ENCODE data around the gene CDC25C. TPM values are rescaled to one million over a fixed set of nuclear protein-coding genes. Genes with fewer than 3 reads are reported as not detected.
"Not testable (repeated sequence)": the region's sequence is repeated elsewhere in the genome, so short reads cannot be mapped to it uniquely, and the experiment has no call there.

Gene CDC25C
- total RNA-seq, 1 experiment from 2014 or later, result 24.8 TPM

DNA sequence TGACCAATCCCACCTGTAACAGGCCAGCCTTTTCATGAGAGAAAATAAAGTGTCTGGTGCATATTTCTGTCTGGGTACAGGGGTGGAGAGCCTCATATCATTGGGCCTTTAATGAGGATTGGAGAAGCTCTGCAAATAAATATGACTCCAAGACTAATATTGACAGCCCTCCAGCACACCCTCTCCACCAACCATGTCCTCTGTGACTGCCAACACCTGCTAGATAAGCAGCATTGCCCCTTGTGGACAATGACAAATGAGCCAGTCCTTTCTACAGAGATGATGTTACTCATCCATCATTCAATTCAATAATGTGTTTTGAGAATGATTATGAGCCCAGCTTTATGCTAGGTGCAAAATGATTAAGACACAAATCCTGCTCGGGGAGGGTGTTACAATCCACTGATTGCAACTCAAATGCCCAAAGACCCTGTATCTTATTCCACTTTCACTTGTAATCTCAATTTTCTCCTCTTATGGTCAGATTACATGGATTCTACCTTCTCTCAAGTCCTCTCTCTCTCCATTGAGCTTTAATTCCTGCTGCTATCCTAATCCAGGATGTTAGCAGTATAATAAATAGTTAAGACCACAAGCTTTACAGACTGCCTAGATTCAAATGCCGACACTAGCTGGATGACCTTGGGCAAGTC lies 55.1 kb downstream of the CDC25C start:
- DNase-seq (ENCODE audit: low spot score), result no peak

DNA sequence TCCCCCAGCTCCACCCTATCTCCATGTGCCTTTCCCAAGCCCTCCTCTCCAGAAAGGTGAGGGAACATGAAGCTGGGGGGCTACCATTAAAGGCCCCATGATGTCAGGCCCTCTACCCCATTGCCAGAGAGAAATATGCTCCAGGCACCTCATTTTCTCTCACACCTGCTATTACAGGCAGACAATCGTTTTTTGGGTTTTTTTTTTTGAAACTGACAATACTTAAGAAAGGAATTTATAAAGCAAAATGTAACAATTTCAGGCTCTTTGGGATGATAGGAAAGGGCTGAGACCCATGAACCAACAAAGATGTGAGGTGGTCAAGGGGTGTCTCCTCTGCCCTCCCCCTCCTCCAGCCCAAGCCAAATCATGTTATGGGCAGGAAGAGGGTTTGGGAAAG lies 55.7 kb downstream of the CDC25C start:
- DNase-seq (ENCODE audit: low spot score), result no peak

DNA sequence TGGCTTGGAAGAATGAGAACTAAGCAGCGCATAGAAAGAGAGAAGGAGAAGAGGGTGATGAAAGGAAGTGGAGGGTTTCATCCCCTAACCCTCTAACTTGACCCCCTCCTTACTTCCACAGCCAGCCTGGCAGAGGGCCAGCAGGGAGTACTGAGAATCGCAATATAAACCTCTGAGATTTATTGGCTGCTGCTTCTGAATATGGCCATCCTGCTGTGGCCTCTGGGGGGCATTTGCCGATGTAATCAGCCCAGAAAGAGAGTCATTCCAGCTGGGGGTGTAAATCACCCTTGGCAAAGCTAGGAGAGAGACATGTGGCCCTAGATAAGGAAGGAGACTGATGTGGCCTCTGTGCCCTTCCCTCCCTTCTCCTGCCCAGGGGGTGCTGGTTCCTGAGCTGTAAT lies 56.2 kb downstream of the CDC25C start:
- DNase-seq (ENCODE audit: low spot score), result peak; percentile 24

DNA sequence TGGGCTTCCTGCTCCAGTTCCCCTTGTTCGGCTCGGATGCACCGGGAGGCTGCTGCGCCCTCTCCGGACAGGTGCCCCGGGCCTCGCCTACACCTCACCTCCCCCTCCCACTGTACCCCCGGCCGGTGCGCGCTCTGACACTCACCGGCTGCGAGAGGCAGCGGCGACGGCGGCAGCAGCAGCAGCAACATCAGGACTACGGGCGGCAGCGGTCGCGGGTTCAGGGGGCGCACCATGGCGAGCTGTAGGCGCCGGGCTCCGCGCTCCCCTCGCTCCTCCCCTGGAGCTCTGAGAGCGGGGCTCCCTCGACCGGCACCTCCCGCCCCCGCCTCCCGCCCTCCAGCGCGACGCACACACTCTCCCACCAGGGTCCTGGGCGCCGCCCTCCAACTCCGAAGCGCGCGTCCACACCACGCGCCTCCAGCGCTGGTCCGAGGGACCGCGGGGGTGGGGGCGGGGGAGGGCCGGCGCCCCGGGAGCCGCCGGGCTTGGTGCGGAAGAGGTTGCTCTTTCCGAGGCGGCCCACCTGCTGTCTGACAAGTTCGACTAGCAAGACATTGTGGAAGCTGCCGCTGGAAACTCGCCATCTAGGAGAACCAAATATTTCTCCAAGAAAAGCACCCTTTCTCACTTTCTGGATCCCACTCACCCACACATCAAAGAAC lies 57.3 kb downstream of the CDC25C start, which contains the start of gene GFRA3:
Gene GFRA3, minus strand, starts transcription at position 433 of the 665 bp plus-strand sequence. Its CDS starts 197 bp downstream, at position 236.
- no peak for DNase-seq (ENCODE audit: low spot score)

DNA sequence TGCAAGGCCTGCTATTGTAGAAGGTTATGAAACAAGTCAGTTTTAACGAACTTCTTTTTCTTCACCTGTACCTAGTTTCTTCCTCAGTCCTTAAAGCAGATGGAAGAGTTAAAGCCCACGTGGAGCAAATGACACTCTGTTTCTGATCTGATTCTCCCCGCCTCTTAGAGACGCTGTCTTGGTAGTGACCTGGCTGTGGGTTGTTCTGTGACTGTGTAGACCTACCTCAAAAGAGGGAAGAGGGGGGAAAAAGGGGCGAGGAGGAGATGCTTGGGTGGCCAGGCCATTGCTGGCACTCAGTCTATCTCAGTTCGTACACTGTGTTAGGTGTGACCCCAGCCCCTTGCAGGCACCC lies 57.8 kb downstream of the CDC25C start:
- no peak for DNase-seq (ENCODE audit: low spot score)

DNA sequence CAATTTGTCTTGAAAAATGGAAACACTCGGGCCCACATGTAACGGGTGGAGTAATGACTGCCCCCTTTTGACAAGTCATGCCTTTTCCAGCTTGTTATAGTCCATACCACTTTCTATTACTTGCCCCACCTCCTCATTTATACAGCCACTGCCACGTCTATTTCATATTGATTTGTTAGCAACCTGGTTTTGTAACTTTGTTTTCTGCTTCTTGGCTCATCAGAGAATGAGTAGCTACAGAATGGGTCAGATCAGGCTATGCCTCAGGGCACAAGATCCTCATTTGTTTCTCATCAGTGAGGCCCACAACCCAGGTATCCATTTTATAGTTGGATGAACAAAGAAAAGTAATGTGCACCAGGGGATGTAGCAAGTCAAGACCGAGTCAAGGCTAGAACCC lies 58.9 kb downstream of the CDC25C start:
- no peak for DNase-seq (ENCODE audit: low spot score)

DNA sequence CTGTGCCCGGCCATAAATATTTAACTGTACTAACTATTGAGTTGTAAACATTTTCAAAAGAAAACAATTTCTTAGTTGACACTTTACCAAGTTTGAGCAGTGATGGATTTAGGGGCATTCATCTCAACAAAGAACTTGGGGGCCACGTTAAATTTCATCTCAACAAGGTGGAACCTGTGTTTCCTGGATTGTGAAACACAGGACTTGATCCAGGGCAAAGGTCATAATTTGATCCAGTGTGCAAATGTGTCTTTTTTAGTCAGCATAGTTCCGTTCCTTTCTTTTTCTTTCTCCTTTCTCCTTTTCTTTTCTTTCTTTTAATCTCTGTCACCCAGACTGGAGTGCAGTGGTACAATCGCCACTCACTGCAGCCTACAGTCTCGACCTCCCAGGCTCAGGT lies 60.3 kb downstream of the CDC25C start:
- DNase-seq (ENCODE audit: low spot score), result no peak

DNA sequence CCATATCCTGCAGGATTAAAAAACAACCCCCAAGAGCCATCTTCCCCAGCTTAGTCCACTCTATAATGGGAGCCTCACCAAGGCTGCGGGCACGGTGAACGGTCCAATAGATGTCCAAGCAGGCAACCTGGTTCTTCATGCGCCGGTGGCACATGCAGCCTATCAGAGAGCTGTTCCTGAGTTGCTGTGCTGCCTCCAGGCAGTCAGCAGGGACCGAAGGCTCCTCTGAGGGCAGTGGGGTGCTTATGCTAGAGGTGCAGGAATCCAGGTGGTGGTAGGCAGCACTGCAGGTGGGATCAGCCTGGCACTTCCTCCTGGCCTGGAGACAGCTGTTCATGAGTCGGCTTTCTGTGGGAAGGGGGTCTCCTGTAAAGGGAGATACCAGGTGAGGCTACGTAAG lies 67.4 kb downstream of the CDC25C start:
- no peak for DNase-seq (ENCODE audit: low spot score)

DNA sequence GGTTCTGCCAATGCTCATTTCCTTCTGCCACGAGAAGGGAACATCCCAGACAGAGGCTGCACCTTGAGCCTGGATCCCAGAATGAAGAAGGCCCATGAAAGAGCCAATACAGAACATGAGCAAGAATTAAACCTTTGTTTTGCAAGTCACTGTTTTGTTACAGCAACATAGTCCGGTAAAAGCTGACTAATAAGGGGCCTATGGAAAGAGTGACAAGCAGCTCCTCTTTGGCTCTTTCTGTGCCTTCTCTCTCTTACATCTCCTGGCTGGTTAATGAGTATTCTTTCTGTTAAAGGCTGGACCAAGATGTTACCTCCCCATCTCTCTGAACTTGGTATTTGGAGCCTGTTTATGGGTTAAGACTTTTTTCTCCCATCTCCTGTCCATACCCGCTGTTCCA lies 68.0 kb downstream of the CDC25C start:
- DNase-seq (ENCODE audit: low spot score), result no peak

DNA sequence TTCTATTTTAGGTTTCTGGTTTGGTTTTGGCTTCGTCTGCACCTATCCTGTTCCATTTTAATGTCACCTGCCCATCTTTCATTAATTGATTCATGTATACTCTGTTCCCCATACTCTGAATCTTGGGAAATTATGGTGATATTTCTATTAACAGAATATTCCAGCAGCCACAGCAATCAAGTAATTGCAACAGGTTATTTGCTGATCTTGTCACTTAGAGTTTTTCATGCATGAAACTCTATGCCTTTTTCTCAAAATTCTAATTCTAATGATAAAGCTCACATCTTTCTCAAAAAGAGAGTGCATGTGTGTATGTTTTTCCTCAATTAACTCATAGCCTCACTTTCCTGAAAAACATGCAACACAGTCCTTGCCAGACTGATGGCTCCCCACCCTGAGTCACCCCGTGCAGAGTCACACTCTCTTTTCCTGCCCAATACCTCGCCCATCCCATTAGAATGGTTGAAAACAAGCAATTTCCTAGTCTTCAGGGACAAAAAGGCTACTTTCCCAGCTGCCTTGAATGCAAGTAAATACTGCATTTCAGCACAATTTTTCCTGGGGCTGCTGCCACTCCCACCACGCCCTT lies 72.8 kb downstream of the CDC25C start:
- DNase-seq (ENCODE audit: low spot score), result no peak

DNA sequence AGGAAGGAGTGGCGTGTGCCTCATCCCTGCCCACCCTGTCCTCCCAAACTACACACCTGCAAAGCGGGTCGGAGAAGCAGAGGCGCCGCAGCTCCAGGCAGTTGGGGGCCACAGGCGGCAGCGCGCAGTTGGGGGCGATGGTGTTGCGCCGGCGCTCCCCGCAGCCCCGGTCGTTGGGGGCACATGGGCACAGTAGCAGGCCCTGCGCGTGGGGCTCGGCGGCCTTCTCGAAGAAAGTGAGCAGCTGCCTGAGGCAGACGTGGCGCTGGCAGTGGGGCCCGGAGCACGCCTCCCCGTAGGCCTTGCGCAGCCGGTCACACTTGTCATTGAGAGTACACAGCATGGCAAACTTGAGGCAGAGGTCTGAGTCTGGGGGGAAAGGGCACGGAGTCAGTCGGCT lies 74.0 kb downstream of the CDC25C start:
- DNase-seq (ENCODE audit: low spot score), result no peak

DNA sequence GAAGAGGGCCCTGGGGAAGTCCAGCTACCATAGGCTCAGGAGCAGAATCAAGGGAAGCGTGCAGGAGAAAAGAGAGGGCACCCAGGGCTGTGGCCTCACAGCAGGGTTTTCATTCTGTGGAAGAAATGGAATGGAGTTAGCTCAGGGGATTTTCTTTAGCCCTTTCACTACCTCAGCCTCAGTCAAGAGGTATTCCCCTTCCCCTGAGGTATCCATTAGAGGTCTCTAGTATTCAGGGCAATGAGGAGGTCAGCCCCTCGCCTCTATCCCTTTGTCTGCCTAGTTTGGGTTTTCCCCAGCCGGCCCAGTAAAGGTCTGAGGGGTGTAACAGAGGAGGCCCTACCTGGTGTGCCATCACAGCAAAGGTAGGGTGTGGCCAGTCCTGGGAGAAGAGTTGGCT lies 78.7 kb downstream of the CDC25C start:
- no peak for DNase-seq (ENCODE audit: low spot score)

DNA sequence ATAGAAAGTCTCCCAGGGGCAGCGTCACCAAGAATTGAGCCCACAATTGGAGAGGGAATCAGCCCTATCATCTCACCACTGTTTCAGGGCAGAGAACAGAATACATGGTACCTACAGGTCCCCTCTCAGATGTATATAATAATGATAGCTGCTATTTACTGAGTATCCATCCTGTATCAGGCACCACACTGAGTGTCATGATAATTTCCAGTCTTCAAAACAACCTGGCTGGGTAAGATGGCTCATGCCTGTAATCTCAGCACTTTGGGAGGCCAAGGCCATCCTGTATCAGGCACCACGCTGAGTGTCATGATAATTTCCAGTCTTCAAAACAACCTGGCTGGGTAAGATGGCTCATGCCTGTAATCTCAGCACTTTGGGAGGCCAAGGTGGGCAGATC lies 83.8 kb downstream of the CDC25C start:
- DNase-seq (ENCODE audit: low spot score), result not testable (repeated sequence)

DNA sequence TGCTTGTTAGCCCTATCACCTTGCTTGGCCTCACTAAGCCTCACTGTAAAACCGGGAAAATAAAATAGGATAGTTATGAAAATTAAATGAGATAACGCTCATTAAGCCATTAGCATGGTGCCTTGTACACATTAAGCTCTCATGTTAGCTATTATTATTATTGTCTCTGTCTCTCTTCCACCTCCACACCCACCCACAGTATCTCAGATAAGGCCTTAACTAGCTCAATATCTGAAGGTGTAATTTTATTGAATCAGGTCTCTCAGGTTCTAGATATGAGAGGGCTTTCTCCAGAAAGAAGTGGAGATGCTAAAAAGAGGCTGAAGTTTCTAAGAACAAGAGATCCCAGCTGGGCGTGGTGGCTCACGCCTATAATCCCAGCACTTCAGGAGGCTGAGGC lies 84.8 kb downstream of the CDC25C start:
- DNase-seq (ENCODE audit: low spot score), result no peak

DNA sequence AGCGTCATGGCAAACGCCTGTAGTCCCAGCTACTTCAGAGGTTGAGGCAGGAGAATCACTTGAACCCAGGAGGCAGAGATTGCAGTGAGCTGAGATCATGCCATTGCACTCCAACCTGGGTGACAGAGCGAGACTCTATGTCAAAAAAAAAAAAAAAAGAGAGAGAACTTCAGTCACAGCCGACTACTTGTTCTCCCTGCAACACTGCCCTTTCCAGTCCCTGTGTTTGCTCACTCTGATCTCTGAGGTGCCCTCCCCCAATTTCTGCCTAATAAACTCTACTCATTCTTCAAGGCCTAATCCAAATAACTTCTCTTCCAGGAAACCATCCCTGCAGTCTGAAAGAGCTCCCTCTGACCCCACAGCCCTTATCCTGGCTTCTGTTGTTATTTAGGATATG lies 85.3 kb downstream of the CDC25C start:
- DNase-seq (ENCODE audit: low spot score), result no peak

DNA sequence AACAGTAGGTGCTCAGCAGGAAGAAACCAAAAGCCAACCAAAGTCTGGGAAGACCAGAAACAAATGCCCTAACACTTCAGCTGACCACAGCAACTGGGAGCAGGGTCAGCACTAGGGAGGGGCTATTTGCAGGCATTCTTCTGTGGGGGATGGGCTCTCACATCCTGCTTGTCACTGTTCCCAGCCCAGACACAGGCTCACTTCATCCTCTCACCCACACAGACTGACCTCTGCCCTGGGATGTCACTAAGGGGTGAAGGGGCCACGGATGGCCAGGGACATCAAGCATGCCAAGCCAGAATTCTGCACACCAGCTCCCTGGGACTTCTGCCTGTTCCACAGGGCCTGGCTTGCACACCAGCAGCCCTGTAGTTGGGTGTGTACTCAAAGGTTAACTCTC lies 85.9 kb downstream of the CDC25C start:
- DNase-seq (ENCODE audit: low spot score), result no peak

DNA sequence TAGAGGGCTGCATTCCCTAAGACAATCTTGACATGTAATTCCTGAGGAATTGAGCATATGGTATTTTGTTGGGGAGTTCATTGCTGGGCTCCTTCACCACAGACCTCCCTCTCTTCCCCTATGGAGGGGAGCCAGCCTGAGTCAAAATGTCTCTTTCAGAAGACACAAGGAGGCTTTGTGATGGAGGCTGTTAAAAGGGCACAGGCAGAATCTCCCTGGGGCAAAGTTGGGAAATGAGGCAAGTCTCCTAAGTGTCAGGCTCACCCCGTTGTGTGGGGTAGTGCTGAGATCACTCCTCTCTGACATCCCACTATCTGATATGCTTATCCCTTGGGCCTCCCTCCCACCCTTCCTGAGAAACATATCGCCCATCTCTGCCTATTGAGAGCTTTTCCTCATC lies 87.8 kb downstream of the CDC25C start:
- no peak for DNase-seq (ENCODE audit: low spot score)

DNA sequence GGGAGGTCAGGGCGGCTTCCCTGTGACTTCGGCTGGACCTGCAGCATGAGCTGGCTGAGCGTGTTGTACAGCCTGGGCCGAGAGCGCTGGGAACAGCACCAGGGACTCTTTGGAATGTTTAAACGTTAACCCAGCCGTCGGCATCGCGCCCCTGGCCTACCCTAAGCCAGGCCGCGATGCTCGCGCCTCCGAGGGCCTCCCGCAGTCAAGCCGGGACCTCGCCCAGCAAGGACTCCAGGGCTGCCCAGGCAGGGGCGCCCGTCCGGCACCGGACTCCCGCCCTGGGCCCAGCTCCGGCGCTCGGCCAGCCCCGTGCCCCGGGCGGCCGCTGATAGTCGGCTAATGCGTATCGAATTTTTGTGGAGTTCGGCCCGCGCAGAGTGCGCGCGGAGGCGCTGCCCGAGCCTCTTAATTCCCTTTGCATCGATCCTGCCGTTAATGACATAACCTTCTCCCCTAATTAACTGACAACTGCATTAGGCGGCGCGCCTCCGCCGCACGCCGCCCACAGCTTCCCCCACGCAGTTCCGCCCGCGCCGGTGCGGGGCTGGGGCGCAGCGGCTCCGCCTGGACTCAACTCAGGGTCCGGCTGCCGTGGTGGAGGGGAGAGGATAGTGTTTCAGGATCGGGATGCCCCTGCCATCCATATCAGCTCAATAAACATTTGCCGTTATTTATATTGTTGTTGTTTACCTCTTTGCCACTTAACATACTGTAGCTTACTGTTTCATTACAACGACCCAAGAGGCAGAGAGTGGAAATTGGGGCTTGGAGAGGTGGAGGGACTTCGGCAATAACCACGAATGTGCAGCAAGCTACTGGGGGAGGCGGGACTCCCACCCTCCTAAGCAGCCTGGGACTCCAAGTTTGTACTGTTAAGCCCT lies 89.7 kb downstream of the CDC25C start:
- no peak for DNase-seq (ENCODE audit: low spot score)

DNA sequence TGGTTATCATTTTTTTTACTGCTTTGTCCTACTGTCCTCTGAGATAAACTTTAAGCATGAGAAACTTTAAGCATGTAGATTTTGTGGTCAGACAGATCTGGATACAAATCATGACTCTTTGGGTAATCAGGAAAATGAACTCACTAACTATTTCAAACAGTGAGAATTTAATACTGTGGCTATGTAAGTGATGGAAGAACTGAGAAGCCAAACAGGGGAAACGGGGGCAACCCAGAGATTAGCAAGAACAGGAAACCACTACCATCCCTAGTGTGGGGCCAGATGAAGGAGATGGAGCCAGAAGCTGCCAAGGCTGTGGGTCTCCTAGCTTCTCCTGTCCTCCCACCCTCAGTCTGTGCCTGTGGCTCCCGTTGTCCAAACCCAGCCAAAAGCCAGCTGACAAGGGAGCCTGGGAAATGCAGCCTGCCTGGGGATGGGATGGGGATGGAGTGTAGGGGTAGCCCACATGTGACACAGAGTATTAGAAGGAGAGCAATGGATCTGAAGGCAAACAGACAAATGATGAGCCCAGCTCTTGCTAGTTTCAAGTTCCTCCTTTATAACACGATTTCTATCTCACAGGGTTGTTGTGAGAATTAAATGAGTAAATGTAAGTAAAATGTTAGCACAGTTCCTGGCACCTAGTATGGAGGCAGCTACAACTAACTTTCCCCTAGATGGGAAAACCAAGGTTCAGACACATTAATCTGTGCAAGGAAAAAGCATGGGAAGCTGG lies 90.8 kb downstream of the CDC25C start:
- no peak for DNase-seq (ENCODE audit: low spot score)

DNA sequence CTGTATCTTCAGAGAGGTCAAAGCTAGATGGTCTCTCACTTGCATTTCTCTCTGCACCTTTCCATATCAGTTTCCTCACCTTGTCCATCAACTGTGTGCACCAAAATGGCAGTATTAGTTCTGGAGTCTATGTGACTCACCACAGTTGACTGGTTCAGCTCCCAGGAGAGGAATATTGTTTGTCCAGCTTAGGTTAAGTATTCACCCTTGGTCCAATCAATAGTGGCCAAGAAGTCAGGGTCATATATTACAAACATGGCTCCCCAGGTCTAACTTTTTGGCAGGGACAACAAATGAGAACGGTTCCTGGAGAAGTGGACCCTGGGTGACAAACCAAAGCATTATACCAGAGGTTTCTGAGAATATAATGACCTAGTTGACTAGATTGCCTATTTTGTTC lies 93.6 kb downstream of the CDC25C start:
- DNase-seq (ENCODE audit: low spot score), result no peak
